Body of pancreas (tissue), 4 donors: Measurements from ENCODE around the gene CLSTN2.

ENCODE experiments used
- POLR2A ChIP-seq, 3 donors: fragments of 450-650 bp; IDR thresholded peaks; one replicate each; pipeline ENCODE4 v1.6.1; 2016; ENCODE audit warnings: antibody characterized with exemption in 3 of 3, mild to moderate bottlenecking in 2 of 3
- TF ChIP-seq, protein P1 (sequence below), 7 experiments: fragments of 450-650 bp in 4 of 7; fragments of 200-600 bp in 3 of 7; sonication (generic) in 3 of 7; IDR thresholded peaks; one replicate each; pipeline ENCODE4 v1.5.1; 2016 to 2019; ENCODE audit warnings: antibody characterized with exemption in 7 of 7

- TF ChIP-seq POLR2A (IDR thresholded peaks at IDR 0.05), result no peak
- TF ChIP-seq, protein P1, sequence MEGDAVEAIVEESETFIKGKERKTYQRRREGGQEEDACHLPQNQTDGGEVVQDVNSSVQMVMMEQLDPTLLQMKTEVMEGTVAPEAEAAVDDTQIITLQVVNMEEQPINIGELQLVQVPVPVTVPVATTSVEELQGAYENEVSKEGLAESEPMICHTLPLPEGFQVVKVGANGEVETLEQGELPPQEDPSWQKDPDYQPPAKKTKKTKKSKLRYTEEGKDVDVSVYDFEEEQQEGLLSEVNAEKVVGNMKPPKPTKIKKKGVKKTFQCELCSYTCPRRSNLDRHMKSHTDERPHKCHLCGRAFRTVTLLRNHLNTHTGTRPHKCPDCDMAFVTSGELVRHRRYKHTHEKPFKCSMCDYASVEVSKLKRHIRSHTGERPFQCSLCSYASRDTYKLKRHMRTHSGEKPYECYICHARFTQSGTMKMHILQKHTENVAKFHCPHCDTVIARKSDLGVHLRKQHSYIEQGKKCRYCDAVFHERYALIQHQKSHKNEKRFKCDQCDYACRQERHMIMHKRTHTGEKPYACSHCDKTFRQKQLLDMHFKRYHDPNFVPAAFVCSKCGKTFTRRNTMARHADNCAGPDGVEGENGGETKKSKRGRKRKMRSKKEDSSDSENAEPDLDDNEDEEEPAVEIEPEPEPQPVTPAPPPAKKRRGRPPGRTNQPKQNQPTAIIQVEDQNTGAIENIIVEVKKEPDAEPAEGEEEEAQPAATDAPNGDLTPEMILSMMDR (IDR thresholded peaks at IDR 0.05), result no peak
Measured at GRCh38 chr3:140258222-140258724, 323.3 kb downstream of the CLSTN2 start.
